ENCODE results near the gene PRSS58.

Gene PRSS58, protein sequence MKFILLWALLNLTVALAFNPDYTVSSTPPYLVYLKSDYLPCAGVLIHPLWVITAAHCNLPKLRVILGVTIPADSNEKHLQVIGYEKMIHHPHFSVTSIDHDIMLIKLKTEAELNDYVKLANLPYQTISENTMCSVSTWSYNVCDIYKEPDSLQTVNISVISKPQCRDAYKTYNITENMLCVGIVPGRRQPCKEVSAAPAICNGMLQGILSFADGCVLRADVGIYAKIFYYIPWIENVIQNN

DNA sequence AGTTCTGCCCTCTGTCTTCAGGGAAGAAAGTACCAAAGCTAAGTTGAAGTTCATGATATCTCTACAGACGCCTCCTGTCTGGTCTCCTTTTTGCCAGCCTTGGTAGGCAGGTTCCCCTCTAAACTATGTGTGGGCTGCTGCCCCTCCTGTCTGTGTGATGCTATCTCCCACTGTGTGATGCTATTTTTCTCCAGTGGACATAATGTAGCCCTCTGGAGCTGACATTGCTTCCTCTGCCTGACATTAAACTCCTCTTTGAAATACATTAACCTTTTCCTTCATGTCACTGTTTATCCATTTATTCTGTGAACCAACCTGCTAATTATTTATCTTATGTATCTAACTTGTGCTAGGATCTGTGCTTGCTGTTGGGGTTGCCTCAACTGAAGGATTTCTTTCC is at the start of gene PRSS58:
PRSS58 (minus strand) TSS at position 101 of the 400 bp plus-strand sequence. CDS start 351 bp downstream, outside the sequence.
- DNase-seq: no peak

- no peak for DNase-seq
These were observed 49.5 kb upstream of the PRSS58 start for GRCh38 chr7:142307246-142307900.

GRCh38 chr7:142303650-142304049 is 45.8 kb upstream of the PRSS58 start:
- DNase-seq: peak; percentile 78

- DNase-seq: peak; percentile 63
These were observed 44.2 kb upstream of the PRSS58 start for GRCh38 chr7:142301923-142302550.

DNA sequence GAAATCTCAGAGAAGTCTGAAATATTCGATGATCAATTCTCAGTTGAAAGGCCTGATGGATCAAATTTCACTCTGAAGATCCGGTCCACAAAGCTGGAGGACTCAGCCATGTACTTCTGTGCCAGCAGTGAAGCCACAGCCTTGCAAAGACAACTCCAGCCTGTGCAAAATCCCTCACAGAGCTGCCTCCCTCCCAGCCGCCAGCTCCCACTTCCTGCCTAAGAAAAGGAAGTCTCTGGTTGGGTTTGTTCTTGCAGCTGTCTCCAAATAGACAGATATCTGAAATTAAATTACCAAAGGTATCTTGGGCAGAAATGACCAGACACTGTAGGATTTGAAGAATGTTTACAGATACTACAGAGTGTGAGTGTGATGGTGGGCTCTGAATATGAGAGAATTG is 43.4 kb upstream of the PRSS58 start:
- peak; percentile 14 for DNase-seq

- DNase-seq: peak; percentile 45
These were observed 42.8 kb upstream of the PRSS58 start for GRCh38 chr7:142300689-142301088.

- DNase-seq: no peak
These were observed 41.5 kb upstream of the PRSS58 start for GRCh38 chr7:142299237-142299781.

DNA sequence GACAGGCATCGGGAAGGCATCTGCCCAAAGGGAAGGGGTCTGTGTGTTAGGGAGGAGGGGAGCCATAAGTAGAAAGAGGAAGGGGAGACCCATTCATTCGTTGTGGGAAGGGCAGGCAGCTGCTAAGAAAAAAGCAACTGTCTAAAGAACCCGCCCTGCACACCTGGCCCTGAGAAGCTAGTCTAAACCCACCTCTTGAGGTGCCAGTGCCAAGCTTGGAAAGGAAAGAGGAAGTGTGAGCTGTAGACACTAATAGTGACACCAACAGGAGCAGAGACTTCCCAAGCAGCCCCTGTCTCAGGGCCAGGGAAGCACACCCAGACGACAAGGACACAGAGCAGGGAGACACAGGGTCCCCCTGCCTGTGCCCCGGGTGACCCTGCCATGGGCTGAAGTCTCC is 40.8 kb upstream of the PRSS58 start:
- no peak for DNase-seq

GRCh38 chr7:142298009-142298408 is 40.2 kb upstream of the PRSS58 start:
- DNase-seq: peak; percentile 39

DNA sequence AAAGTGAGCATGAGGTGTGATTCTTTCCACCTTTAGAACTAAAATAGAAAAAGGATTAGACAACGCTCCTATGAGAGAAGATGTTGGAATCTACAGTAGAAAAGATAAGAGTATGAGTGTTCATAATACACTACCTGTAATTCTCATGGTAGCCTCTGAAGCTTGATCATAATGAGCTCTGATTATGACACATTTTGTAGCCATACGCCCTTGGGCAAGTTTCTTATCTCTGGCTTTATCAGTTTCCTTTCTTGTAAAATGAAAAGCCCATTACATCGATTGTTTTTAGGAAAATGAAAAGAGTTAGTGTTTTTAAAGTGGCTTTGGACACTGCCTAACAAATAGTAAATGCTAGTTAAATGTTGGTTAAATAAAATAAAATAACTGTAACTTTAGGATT is 22.4 kb upstream of the PRSS58 start:
- no peak for DNase-seq

- DNase-seq: no peak
These were observed 21.7 kb upstream of the PRSS58 start for GRCh38 chr7:142279601-142280000.

DNA sequence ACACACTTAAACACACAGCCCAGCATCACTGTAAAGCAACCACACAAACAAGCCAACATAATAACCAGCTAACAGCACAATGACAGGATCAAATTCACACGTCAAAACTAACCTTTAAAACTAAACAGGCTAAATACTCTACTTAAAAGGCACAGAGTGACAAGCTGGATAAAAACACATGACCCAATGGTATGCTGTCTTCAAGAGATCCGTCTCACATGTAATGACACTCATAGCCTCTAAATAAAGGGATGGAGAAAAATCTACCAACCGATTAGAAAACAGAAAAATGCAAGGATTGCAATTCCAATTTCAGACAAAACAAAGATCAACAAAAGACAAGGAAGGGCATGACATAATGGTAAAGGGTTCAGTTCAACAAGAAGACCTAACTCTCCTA is 17.2 kb upstream of the PRSS58 start:
- DNase-seq: no peak

- DNase-seq: no peak
These were observed 15.0 kb upstream of the PRSS58 start for GRCh38 chr7:142272841-142273240.

- DNase-seq: no peak
These were observed 5.9 kb upstream of the PRSS58 start for GRCh38 chr7:142263598-142264380.

GRCh38 chr7:142250705-142251104 is 7.2 kb downstream of the PRSS58 start:
- no peak for DNase-seq

GRCh38 chr7:142249918-142250317 is 7.9 kb downstream of the PRSS58 start:
- DNase-seq: no peak

DNA sequence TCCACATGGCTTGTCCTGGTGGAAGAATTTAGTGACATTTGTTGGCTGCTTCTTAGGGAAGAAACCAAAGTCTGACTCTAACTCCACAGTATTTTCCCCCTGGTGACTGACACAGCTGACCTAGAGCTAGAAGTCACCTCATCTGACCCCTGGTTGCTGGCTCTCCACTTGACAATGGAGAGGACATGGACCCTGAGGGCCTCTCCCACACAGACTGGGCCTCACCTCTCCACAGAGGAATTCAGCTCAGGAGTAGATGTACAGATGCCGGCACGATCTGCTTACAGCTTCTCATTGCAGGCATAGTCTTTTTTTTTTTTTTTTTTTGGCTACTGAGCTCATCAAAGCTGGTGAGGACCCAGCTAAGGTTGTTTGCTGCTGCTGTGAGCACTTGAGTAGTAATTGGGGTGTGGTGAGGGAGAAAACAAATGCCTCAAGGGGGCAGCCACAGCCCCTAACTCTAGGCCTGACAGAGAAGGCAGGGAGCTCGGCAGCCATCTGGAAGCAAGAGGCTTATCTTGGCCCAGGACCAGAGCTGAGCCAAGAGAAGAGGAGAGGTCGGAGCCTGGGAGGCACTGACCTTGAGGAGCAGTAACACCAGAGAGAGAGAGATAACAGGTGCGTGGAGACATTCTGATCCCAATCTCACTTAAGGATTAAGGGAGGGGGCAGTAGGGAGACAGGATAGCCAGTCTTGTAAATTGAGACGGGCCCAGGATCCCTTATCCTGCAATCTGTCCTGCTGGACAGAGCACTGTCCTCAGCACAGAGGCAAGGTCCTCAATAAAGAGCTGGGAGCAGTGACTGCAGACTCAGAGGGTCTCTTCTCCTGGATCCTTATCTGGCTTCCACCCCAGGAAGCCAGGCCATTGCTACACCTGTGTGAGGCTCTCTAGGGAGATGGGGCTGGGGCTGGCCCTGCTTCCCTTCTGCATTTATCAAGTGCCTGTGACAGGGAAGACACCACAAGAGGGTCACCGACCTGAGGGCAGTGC is 9.4 kb downstream of the PRSS58 start:
- DNase-seq: no peak

- no peak for DNase-seq
These were observed 14.0 kb downstream of the PRSS58 start for GRCh38 chr7:142243823-142244222.

DNA sequence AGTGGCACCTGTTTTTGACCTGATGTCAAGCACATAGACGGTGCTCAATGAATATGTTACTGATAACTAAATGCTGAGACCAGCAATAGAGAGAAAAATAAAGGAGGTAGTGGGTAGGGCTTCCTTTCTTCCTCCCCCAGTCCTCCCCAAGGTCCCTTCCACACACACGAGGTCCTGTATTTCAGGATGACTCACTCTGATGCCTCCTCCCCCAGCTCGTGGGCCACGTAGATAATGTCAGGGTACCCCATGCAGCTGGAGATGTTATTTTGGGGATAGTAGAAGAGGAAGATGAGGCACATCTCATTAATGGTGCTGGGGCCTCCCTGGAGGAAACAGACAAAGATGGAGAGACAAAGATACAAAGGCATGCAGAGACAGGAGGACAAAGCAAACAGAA is 17.3 kb downstream of the PRSS58 start:
- DNase-seq: no peak

GRCh38 chr7:142231716-142232115 is 26.1 kb downstream of the PRSS58 start:
- DNase-seq: peak; percentile 41

DNA sequence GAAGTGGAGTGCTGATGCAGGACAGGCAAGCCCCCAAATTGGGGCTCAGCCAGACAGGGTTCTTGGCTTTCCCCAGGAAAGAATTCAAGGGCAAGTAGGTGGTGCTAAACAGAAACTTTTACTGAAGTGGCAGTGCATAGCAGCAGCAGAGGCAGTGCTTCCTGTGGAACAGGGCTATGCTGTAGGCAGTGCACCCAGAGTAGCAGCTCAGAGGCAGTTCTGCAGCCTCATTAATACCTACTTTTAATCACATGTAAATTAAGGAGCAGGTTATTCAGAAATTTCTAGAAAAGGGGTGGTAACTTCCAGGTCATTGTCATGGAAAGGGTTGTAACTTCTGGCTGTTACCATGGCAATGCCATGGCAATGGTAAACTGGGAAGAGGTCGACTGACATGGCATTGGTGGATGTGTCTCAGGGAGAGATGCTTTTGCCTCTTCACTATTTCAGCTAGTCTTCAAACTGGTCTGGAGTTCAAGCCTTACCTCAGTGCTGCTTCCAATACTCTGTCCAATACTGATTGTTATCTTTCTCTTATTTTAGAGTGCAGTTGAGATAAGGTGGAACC is 29.2 kb downstream of the PRSS58 start:
- no peak for DNase-seq
